HL-60 (cell line): ENCODE data around the gene RFX7.

Experiments used
- GABPA ChIP-seq: IDR thresholded peaks from 2 replicates; pipeline ENCODE4 v1.6.1; 2012; ENCODE audit warnings: low read depth
- POLR2AphosphoS5 ChIP-seq: IDR thresholded peaks from 2 replicates; pipeline ENCODE4 v1.6.1; 2012; ENCODE audit warnings: low read depth
- SPI1 ChIP-seq: IDR thresholded peaks from 2 replicates; pipeline ENCODE4 v1.6.1; 2012; ENCODE audit warnings: low read depth, mild to moderate bottlenecking, borderline replicate concordance
- TF ChIP-seq, protein P1 (sequence below): IDR thresholded peaks from one replicate; pipeline ENCODE4 v1.5.1; 2011; ENCODE audit warnings: low read length, control low read depth, inconsistent platforms; ENCODE audit not compliant: insufficient read depth

DNA sequence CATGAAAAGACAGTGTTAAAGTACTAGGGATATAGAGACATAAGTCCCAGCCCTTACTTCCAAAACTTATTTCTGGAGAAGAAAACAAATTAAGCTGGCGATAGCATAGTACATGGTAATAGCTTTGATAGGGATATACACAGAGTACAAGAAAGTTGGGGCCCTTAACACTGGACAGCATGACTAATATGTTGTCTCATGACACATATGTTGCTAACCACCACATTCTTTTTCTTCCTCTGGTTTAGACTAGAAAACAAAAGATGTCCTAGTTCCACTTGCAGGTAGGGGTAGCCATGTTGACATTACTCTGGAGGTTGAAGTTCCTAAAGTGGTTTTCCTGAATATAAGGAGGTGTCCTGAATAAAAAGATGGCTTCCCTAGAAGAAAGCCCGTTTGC, 75.3 kb downstream of the RFX7 start:
- TF ChIP-seq, protein P1, sequence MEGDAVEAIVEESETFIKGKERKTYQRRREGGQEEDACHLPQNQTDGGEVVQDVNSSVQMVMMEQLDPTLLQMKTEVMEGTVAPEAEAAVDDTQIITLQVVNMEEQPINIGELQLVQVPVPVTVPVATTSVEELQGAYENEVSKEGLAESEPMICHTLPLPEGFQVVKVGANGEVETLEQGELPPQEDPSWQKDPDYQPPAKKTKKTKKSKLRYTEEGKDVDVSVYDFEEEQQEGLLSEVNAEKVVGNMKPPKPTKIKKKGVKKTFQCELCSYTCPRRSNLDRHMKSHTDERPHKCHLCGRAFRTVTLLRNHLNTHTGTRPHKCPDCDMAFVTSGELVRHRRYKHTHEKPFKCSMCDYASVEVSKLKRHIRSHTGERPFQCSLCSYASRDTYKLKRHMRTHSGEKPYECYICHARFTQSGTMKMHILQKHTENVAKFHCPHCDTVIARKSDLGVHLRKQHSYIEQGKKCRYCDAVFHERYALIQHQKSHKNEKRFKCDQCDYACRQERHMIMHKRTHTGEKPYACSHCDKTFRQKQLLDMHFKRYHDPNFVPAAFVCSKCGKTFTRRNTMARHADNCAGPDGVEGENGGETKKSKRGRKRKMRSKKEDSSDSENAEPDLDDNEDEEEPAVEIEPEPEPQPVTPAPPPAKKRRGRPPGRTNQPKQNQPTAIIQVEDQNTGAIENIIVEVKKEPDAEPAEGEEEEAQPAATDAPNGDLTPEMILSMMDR: no peak
- TF ChIP-seq GABPA (no peak), SPI1 (no peak), POLR2AphosphoS5 (no peak)
